Omental fat pad (tissue), 4 donors: ENCODE data around the gene KRTAP10-5. TPM values are rescaled to one million over a fixed set of nuclear protein-coding genes. Genes with fewer than 3 reads are reported as not detected.
"Not testable (repeated sequence)": the region's sequence is repeated elsewhere in the genome, so short reads cannot be mapped to it uniquely, and the experiment has no call there.

Experiments used
- ATAC-seq: fragments of 150-250 bp; one replicate; pipeline ENCODE4 v1.9.1; 2016; ENCODE audit warnings: mild to moderate bottlenecking, moderate library complexity; ENCODE audit not compliant: low FRiP score
- DNase-seq: peaks from one replicate; pipeline ENCODE4 v3.0.0-alpha.2; 2019; ENCODE audit warnings: low spot score
- CTCF ChIP-seq, 3 donors: fragments of 450-650 bp; IDR thresholded peaks; one replicate each; pipeline ENCODE4 v1.5.1; 2016 to 2017; ENCODE audit warnings: antibody characterized with exemption in 3 of 3, mild to moderate bottlenecking in 3 of 3, moderate library complexity in 2 of 3
- total RNA-seq, 4 donors: library from RNA; depleted of rRNA; stranded (reverse); fragments of >200 nt; gene quantifications; one replicate each; pipeline ENCODE4 v1.1.0, GENCODE V29; 2016

Gene KRTAP10-5
- total RNA-seq, 4 donors from 2014 or later: not detected

GRCh38 chr21:44578371-44579055, 1.9 kb downstream of the KRTAP10-5 start:
- TF ChIP-seq CTCF (IDR thresholded peaks at IDR 0.05): no peak
- ATAC-seq: no peak
- DNase-seq: no peak

GRCh38 chr21:44576025-44576420, 4.4 kb downstream of the KRTAP10-5 start:
- TF ChIP-seq CTCF (IDR thresholded peaks at IDR 0.05): no peak
- ATAC-seq: no peak
- no peak for DNase-seq

DNA sequence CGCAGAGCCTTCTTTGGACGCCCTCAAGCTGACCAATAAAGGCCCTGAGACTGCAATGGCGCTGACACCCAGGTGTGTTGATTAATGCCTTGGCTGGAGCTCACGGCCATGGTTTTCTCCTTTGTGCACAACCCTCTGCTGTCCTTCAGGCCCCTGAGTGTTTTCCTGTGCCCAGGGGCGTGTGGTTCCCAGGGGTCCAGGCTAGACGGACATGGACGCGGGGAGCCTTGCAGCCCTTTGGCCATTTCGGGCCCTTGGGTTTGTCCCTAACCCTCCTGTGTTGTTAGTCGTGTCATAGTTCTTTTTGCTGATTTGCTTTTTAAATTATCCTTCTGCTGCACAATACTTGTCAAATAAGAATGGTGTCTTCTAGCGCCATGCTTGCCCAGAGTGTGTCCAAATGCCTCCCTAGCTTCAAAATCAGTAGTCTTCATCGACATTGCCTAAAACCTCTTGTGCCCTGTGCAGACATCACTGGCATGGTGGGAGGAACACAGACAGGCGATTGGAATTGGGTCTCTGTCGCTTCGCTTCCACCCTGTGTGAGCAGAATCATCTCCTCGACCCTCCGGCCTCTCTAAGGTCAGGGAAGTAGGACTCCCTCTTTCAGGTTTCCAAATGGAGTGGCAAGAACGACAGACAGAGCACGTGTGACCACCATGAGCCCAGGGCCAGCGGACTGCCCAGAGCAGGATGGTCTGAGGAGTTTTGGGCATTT, 4.9 kb downstream of the KRTAP10-5 start:
- no peak for TF ChIP-seq CTCF (IDR thresholded peaks at IDR 0.05)
- DNase-seq (no peak), ATAC-seq (no peak)

DNA sequence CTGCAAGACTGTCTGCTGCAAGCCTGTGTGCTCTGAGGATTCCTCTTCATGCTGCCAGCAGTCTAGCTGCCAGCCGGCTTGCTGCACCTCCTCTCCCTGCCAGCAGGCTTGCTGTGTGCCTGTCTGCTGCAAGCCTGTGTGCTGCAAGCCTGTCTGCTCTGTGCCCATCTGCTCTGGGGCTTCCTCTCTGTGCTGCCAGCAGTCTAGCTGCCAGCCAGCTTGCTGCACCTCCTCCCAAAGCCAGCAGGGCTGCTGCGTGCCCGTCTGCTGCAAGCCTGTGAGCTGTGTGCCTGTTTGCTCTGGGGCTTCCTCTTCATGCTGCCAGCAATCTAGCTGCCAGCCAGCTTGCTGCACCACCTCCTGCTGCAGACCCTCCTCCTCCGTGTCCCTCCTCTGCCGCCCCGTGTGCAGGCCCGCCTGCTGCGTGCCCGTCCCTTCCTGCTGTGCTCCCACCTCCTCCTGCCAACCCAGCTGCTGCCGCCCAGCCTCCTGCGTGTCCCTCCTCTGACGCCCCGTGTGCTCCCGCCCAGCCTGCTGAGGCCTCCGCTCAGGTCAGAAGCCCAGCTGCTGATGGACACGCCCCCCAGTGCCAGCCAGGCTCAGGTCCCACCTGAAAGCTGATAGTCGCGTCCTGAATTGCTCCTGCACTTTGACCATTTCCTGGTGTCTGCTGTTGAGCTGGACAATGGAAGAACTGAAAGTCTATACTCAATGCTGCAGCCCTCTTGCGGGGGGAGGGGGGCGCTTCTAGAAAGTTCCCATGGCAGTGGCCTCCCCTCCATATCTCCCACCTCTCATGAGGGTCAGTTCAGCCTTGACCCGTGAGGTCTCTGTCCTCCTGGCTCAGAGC, 5.7 kb downstream of the KRTAP10-5 start:
- no peak for ATAC-seq

GRCh38 chr21:44573630-44574456, 6.6 kb downstream of the KRTAP10-5 start, which contains the start of gene KRTAP10-4:
Gene KRTAP10-4 (plus strand): TSS chr21:44573729. CDS start chr21:44573759, 30 bp downstream.
- not testable (repeated sequence) for DNase-seq, ATAC-seq

More for the DNA sequence above, 5.7 kb downstream of the KRTAP10-5 start:
- no peak for TF ChIP-seq CTCF (IDR thresholded peaks at IDR 0.05)
- no peak for DNase-seq

GRCh38 chr21:44572959-44573583, 7.3 kb downstream of the KRTAP10-5 start:
- no peak for DNase-seq

More at GRCh38 chr21:44572959-44573583, 7.3 kb downstream of the KRTAP10-5 start:
- TF ChIP-seq CTCF (IDR thresholded peaks at IDR 0.05): no peak
- ATAC-seq: no peak
